CD1c-positive myeloid dendritic cell (primary cell): ENCODE measurements around the gene TNNI2.
A peak's percentile ranks its signal among the peaks of the same experiment; 100 is the strongest.
"Not testable (repeated sequence)": the region's sequence is repeated elsewhere in the genome, so short reads cannot be mapped to it uniquely, and the experiment has no call there.

Experiments used
- DNase-seq: peaks from one replicate; pipeline ENCODE4 v3.0.0-alpha.2; 2016; ENCODE audit errors: extremely low spot score

The TNNI2 gene

DNA sequence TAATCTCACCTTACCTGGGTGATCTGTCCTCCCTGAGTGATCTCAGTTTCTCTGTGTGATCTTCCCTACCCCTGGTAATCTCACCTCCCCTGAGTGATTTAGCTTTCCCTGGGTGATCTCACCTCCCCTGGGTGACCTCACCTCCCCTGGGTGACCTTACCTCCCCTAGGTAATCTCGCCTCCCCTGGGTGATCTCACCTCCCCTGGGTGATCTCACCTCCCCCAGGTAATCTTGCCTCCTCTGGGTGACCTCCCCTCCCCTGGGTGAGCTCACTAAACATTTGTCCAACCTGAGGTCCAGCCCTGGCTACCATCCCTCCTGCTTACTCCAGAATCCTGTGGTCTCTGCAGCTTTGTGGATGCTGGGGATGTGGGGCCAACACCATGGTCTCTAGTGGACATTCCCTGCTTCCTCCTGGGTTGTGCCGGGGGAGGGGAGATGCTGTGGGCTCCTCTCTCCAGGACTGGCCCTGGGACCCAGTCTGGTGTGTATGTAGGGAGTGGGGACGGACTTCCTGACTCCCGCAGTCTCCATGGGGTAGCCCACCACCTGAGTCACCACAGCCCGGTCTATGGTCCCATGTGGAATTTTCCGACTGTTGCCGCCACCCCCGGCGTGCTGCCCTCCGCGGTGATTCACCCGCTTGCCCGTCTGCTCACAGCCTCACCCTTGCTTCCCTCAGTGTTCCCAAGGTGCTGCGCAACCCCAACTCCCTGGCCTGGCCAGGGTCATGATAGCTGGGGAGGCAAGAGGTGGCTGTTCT is 24.0 kb downstream of the TNNI2 start:
- no peak for DNase-seq

DNA sequence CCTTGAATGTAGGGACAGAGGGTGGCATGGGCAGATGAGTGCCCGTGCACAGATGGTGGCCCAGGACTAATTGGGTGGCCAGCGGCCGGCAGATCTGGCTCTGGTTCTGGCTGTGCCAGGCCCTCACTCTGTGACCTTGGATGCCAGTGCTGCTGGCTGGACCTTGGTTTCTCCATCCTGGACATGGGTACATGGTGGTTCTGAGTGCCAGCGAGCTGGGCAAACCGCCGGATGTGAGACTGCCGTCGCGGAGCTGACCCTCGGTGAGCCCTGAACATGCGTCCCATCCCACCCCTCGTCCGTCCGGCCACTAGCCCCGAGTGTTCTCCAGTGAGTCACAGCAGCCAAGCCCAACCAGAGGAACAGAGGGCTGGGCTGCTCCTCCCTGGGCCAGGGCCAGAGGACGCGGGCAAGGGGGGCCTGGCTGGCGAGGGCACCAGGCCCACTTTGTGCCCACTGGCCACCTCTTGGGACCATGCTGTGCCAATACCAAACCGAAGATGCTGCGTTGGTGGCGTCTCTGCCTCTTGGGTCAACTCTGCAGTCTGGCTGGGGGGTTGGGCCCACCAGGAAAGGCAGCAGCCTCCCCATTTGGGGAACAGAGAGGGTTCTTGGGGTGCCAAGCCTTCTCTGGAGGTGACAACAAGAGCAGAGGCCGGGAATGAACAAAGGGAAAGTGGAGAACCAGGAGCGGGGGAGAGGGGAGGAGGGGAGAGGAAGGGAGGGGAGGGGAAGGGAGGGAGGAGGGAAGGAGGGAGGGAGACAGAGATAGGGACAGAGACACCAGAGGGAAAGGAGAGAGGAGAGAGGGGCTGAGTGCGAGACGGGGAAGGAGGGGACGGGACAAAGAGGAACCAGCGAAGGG is 24.8 kb downstream of the TNNI2 start:
- DNase-seq = peak; percentile 54

DNA sequence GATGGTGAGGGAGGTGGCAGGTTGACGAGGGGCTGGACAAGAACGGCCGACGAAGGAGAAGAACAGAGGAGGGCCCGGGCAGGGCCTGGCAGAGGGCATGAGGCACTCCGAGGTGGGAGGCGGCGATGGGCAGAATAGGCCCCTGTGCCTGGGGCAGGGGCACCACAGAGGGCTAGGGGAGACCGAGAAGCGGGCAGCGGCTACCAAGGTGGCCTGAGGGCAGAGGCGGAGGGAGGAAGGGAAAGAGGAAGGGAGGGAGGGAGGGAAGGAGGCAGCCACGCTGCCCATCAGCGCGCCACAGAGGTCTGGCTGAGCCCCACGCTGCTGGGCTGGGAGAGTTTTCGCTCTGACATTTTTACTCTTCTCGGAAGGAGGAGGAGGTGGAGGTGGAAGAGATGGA is 25.4 kb downstream of the TNNI2 start:
- no peak for DNase-seq

DNA sequence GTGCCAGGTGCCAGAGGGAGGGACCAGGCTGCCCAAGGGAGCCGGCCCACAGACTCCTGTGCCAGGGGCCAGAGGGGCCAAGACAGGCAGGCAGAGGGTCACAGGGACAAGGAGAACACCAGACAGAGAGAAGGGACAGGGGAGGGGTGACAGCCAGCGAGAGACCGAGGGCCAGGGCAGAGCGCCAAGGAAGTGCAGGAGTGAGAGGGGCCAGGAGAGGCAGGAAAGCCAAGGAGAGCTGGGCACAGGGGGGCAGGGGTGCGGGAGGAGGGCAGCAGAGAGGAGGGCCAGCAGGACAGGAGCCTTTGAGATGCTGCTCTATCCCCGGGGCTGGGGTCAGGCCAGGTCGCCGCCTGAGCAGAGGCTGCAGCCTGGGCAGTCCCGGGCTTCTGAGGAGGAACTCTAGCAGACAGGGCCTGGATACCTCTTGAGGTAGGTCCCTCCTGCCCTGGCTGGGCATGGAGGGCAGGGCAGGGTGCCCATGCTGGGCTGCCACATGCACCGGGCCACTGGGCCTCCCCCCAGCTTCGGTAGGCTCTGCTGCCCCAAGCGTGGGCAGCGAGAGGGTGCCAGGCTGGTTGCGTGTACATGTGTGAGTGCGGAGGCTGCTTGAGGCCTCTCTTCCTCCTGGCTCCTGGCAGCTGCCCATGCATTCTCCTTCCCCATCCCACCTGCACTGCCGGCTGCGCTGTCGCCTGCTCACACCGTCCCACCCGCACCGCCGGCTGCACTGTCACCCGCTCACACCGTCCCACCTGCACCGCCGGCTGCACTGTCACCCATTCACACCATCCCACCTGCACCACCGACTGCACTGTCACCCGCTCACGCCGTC is 26.3 kb downstream of the TNNI2 start:
- no peak for DNase-seq

DNA sequence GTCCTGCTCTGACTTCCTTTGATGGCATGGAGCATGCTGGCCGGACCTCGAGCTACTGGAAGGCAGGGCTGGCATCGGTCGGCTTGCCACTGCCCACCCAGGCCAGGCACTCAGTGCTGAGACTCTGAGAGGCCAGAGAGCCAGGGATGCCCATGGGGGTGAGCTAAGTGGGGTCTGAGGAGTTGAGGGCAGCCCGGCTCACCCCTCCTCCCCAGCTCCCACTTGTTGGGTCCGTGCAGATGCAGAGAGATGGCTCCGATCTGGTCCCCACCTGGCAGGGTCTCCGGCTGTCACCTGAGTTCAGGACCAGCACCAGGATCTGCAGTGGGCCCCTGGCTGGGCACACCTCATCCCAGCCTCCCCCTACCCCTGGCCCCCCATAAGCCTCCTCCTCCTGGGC is 27.4 kb downstream of the TNNI2 start:
- no peak for DNase-seq

DNA sequence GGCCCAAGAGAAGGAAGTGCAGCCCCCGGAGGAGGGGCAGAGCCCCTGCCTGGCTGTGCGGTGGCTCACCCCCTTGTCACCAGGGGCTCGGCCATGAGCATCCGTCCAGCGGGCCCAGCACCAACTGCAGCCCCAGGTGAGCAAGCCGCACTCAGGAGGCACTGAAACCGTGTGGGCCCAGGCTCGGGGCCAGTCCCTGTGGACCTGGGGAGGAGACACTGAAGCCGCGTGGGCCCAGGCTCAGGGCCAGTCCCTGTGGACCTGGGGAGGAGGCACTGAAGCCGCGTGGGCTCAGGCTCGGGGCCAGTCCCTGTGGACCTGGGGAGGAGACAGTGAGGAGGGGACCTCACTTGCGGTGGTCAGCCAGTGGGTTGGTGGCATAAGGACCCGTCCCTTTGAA is 28.0 kb downstream of the TNNI2 start:
- no peak for DNase-seq

DNA sequence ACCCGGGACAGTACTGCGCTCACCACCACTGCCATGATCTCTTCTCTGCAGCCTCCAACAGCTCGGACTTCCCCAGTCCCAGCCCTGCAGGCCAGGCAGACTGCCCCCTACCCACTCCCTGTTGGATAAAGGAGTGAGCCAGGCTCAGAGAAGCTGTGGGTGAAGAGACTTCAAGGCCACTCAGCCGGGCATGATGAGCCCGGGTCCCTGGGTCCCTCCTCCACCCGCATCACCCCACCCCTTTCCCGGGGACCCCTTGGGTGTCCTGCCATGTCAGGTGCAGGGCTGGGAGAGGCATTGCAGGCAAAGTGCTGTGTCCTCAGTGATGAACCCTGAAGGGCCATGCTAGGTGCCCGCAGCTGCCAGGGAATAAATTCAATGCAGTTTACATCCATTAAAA is 28.6 kb downstream of the TNNI2 start:
- no peak for DNase-seq

DNA sequence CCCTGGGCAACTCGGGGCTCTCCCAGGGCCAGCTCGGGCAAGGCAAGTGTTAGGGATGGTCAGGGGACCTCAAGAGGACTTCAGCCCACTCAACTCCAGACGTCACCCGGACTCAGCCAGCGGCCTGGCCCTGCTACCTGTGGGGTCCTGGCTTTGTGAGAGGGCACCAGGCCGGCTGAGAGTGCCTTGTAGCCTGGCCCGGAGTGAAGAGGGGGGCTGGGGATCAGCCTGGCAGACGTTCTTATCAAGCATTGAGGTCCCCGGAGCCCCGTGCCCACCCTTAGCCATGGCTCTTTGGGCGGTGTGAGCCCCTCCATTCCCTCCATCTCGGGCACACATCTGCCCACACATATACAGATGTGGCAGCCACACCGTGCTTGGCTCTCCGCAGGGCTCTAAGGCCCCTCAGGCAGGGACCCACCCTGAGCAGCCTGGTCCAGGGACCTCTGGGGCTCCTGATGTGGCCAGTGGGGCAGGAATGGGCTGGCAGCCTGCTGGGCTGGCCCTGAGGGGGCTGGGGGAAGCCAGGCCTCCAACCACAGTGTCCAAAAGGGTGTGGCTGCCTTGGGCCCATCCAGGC is 29.4 kb downstream of the TNNI2 start:
- no peak for DNase-seq

DNA sequence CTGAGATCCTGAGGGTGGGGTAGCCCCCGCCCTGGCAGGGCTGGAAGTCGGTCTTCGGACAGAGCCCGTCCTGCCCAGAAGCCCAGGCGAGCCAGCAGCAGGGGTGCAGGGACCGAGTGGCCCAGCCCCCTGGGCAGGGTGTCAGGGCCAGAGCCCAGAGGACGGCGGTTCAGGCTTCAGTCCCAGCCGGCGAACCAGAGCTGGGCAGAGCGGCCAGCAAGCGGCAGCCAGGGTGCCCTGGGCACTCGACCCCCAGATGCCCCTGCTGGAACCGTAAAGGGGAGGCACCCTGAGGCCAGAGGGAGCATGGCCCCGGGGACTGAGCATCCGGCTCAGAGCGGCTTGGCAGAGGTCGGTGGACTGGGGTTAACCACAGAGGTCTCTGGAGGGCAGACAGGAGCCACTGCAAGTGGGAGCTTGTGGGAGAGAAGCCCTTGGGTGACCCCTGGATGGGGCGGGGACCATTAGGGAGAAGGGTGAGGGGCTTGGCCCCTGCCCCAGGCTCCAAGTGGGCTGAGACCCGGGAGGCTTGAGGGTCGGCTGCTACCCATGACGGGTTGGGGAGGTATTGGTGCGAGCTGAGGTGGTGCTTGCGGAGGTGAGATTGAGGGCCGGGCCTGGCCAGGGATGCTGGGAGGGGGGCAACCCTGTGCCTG is 30.0 kb downstream of the TNNI2 start:
- no peak for DNase-seq

DNA sequence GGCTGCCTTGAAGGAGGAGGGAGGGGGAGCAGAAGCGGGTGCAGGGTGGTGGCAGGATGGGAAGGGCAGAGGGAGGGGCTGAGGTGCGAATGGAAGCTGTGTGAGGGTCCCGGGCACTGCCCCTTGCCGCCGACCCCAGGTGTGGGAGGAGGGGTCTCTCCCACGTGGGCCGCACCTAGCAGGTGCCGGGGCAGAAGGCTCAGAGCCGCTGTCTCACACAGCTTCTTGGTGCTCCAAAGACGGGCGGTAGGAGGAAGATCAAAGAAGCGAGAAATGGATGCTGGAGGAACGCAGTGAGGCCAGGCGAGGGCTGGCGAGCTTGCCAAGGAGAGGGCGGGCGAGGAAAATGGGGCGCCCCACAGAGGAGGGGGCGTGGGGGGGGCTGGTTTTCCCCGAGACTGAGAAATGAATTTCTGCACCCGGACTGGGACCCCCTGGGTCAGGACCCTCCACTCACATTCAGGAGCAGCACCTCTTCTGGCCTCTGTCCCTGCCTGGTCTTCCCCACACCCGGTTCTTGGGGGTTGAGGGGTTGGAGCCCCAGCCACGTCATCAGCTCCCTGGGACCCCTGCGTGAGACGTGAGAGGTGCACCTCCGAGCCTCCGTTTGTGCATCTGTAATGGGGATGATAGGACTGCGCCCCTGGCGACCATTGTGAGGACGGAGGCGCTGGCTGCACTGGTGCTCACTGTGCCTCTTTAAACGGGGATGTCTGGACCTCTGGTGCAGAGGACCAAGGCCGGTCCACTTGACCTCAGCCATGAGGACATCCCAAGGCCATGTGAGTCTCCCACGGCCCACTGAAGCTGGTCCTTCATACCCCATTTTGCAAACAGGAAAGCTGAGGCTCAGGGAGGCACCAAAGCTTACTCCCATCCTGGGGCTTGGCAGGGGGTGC is 30.9 kb downstream of the TNNI2 start:
- DNase-seq = no peak

DNA sequence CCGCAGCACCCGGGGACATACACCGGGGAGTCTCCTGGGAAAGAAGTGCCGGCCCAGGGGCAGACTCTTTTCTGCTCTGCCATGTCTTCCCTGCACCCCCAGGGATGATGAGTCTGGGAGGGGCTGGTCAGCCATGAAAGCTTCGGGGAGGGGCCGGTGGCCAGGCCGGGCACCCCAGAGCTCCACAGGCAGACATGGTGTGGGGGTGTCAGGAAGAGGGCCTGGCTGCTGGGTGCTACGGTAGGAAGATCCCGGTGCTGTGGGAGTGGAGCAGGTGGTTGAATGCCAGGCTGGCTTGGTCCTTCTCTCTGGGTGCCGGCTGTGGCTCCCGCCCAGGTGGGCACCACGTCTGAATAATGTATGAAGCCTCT is 31.5 kb downstream of the TNNI2 start:
- DNase-seq = no peak

DNA sequence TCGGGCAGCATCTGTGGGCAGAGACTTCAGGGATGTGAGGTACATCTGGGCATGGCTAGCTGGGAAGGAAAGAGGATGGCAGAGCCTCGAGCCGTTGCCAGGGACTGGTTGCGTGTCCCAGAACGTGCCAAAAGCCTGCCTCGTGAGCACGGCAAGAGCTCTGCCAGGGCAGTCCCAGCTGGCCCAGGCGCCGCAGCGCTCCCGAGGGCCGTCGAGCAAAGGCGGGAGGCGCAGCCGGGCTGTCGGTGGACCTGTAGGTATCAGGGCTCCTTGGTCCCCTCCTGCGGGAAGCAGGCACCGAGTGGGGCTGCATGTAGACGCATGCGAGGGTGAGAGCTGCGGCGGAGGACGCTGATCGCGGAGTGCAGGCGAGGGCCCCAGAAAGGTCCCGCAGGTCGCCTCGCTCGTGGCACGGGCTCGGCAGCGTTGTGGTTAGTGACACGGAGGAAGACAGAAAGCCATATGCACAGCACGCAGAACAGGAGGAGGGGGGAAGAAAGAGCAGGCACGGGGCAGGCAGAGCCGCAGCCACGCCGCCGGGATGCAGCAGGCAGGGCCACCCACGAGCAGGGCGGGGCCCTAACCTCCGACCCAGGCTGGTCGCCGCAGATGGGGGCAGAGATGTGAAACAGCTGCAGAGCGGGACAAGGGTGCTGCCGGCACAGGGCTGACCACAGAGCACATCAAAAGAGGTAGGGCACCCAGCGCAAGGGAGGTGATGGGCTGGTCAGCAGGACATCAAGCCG is 32.1 kb downstream of the TNNI2 start:
- DNase-seq = peak; percentile 38

DNA sequence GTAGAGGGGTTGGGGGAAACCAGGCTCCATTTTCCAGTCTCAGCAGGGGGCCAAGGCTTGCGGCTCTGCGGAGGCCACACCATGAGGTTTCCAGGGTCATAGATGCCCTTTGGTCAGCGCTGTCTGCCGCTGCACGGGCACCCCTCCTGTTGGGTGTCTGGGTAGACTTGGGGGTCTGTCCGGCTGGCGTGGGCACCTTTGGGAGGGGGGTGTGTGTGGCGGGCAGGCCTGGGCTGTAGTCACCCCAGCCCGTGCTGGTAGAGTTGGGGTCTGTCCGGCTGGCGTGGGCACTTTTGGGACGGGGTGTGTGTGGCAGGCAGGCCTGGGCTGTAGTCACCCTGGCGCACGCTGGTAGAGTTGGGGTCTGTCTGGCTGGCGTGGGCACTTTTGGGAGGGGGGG is 32.8 kb downstream of the TNNI2 start:
- no peak for DNase-seq

DNA sequence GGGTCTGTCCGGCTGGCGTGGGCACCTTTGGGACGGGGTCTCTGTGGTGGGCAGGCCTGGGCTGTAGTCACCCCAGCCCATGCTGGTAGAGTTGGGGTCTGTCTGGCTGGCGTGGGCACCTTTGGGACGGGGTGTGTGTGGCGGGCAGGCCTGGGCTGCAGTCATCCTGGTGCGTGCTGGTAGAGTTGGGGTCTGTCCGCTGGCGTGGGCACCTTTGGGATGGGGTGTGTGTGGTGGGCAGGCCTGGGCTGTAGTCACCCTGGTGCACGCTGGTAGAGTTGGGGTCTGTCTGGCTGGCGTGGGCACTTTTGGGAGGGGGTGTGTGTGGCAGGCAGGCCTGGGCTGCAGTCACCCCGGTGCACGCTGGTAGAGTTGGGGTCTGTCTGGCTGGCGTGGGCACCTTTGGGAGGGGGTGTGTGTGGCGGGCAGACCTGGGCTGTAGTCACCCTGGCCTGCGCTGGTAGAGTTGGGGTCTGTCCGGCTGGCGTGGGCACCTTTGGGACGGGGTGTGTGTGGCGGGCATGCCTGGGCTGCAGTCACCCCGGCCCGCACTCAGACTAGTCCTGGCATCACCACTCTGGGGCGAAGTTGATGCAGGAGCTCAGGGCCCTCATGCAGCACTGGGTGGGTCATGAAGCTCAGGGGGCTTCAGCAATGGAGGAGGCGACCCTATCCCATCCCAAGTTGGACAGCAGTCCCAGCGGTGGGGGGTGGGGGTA is 33.6 kb downstream of the TNNI2 start:
- no peak for DNase-seq

DNA sequence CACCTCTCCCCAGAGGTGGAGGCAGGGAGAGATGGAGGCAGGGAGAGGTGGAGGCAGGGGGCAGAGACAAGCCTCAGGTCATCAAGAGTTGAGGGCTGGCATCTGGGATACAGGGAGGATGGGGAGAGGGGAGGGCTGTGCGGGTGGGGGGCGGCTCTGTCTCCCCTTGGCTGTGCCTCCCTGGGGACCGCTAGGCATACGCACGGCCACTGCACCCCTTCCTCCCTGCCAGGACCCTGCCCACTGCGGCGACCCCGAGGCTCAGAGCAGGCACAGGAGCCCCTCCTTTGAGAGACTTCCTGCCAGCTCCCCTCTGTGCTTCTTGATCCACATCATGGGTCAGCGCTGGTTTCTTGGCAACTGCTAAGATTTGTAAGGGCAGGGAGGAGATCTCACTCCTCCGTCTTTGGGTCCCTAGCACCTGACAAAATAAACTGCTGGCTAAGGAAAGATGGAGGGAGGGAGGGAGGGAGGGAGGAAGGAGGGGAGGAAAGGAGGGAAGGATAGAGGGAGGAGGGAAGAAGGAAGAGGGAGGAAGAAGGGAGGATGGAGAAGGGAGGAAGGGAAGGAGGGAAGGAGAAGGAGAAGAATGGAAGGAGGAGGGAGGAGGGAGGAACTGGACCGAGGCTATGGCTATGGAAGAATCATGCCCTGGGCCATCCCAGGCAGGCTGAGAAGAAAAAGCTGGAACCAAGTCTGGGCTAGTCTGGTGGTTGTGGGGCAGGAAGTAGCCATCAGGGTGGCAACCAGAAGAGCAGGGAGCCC is 34.4 kb downstream of the TNNI2 start:
- DNase-seq = no peak

DNA sequence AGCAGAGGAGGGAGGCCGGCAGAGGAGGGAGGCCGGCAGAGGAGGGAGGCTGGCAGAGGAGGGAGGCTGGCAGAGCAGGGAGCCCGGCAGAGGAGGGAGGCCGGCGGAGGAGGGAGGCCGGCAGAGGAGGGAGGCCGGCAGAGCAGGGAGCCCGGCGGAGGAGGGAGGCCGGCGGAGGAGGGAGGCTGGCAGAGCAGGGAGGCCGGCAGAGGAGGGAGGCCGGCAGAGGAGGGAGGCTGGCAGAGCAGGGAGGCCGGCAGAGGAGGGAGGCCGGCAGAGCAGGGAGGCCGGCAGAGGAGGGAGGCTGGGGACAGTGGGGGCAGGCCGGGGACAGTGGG is 35.0 kb downstream of the TNNI2 start:
- DNase-seq = not testable (repeated sequence)

DNA sequence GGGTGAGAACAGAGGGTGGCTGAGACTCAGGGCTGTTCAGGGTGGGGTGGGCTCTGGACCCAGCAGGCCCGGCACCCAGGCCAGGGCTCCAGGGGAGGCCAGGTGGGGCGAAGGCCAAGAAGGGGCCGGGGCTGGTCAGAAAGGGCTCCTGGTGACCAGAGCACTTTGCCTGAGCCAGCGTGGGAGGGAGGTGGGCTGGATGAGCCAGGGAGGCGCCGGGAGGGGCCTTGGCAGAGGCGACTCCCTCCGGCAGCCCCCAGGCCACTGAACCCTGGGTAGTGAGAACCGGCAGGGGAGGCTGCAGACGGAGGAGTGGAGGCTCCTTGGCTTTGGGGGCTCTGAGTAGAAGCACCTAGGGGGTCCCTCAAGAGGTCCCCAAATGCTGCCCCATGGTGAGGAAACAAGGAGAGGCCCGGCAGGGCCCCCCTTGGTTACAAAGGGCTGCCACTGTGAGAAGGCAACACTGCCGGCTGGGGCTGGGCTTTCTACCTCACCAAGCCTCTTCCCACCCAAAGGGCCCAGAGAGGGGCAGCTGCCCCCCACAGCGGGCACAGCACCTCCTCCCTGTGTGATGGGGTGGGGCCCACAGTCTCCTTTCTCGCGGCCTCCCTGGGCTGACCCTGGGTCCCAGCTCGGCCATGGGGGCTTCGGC is 35.8 kb downstream of the TNNI2 start:
- DNase-seq = not testable (repeated sequence)
